HepG2 (cell line): ENCODE data around the gene COL18A1. TPM values are rescaled to one million over a fixed set of nuclear protein-coding genes. Genes with fewer than 3 reads are reported as not detected.
A peak's percentile ranks its signal among the peaks of the same experiment; 100 is the strongest.

ENCODE experiments used
- BRCA1 ChIP-seq: sonication (generic); formaldehyde crosslinking; IDR thresholded peaks from 2 replicates; pipeline ENCODE4 v1.4.0; 2020; ENCODE audit warnings: missing genetic modification reagents
- CBFB ChIP-seq: sonication (generic); formaldehyde crosslinking; IDR thresholded peaks from 2 replicates; pipeline ENCODE4 v1.4.0; 2020; ENCODE audit warnings: missing genetic modification reagents
- CREM ChIP-seq, 2 experiments: sonication (generic) in 1 of 2; formaldehyde crosslinking in 1 of 2; IDR thresholded peaks; 2 replicates each; pipeline versions ENCODE4 v1.4.0 to v1.6.1; 2016 to 2020; ENCODE audit warnings: antibody characterized with exemption in 1 of 2, mild to moderate bottlenecking in 1 of 2, missing genetic modification reagents in 1 of 2
- DR1 ChIP-seq: sonication (generic); formaldehyde crosslinking; IDR thresholded peaks from 2 replicates; pipeline ENCODE4 v1.8.0; 2021; ENCODE audit warnings: mild to moderate bottlenecking, missing genetic modification reagents, inconsistent platforms
- ELF1 ChIP-seq: sonication (generic); formaldehyde crosslinking; IDR thresholded peaks from 2 replicates; pipeline ENCODE4 v1.4.0; 2020; ENCODE audit warnings: missing genetic modification reagents
- HNF1B ChIP-seq: sonication (generic); formaldehyde crosslinking; IDR thresholded peaks from 2 replicates; pipeline ENCODE4 v1.5.1; 2020; ENCODE audit warnings: mild to moderate bottlenecking, moderate library complexity, missing genetic modification reagents
- KAT8 ChIP-seq: IDR thresholded peaks from 2 replicates; pipeline ENCODE4 v1.6.1; 2016; ENCODE audit warnings: missing genetic modification reagents, missing compliant biosample characterization
- MXI1 ChIP-seq: IDR thresholded peaks from 3 replicates; pipeline ENCODE4 v1.6.1; 2012; ENCODE audit warnings: low read depth, low read length, inconsistent platforms, borderline replicate concordance
- NCOA2 ChIP-seq: sonication (generic); formaldehyde crosslinking; IDR thresholded peaks from 2 replicates; pipeline ENCODE4 v1.8.0; 2022; ENCODE audit warnings: inconsistent platforms
- NR2F6 ChIP-seq, 2 experiments: IDR thresholded peaks; 2 replicates each; pipeline ENCODE4 v1.6.1; 2016; ENCODE audit warnings: antibody characterized with exemption in 1 of 2, mild to moderate bottlenecking in 1 of 2
- PRMT3 ChIP-seq: sonication (generic); formaldehyde crosslinking; IDR thresholded peaks from 2 replicates; pipeline ENCODE4 v1.8.1; 2022; ENCODE audit warnings: low read depth, mild to moderate bottlenecking, moderate library complexity, missing genetic modification reagents, borderline replicate concordance
- RXRA ChIP-seq: sonication (generic); formaldehyde crosslinking; IDR thresholded peaks from 2 replicates; pipeline ENCODE4 v1.5.1; 2020; ENCODE audit warnings: missing genetic modification reagents
- SALL1 ChIP-seq: sonication (generic); formaldehyde crosslinking; IDR thresholded peaks from 2 replicates; pipeline ENCODE4 v1.8.0; 2022; ENCODE audit warnings: mild to moderate bottlenecking, missing genetic modification reagents
- SNAPC2 ChIP-seq: sonication (generic); formaldehyde crosslinking; IDR thresholded peaks from 2 replicates; pipeline ENCODE4 v1.8.1; 2022; ENCODE audit warnings: mild to moderate bottlenecking, missing genetic modification reagents
- TEAD3 ChIP-seq: optimal IDR thresholded peaks from 2 replicates; pipeline ENCODE3; 2016; ENCODE audit warnings: borderline replicate concordance
- TFDP2 ChIP-seq: sonication (generic); formaldehyde crosslinking; IDR thresholded peaks from 2 replicates; pipeline ENCODE4 v1.4.0; 2020; ENCODE audit warnings: missing genetic modification reagents
- UBTF ChIP-seq: sonication (generic); formaldehyde crosslinking; IDR thresholded peaks from 2 replicates; pipeline ENCODE4 v1.4.0; 2020; ENCODE audit warnings: mild to moderate bottlenecking, missing genetic modification reagents
- ZBTB7B ChIP-seq: sonication (generic); formaldehyde crosslinking; IDR thresholded peaks from 2 replicates; pipeline ENCODE4 v1.4.0; 2020; ENCODE audit warnings: missing genetic modification reagents
- ZNF234 ChIP-seq: sonication (generic); formaldehyde crosslinking; conservative IDR thresholded peaks from 2 replicates; pipeline ENCODE4 v1.5.1; 2020; ENCODE audit warnings: mild to moderate bottlenecking, missing genetic modification reagents
- ZNF530 ChIP-seq: sonication (generic); formaldehyde crosslinking; IDR thresholded peaks from 2 replicates; pipeline ENCODE4 v1.5.0; 2020; ENCODE audit warnings: low read depth, mild to moderate bottlenecking, missing genetic modification reagents
- ZNF629 ChIP-seq: sonication (generic); formaldehyde crosslinking; conservative IDR thresholded peaks from 2 replicates; pipeline ENCODE4 v1.5.0; 2020; ENCODE audit warnings: missing genetic modification reagents
- ZNF749 ChIP-seq: sonication (generic); formaldehyde crosslinking; IDR thresholded peaks from 2 replicates; pipeline ENCODE4 v1.8.0; 2022; ENCODE audit warnings: mild to moderate bottlenecking, missing genetic modification reagents, moderate library complexity, borderline replicate concordance
- ZNF781 ChIP-seq: sonication (generic); formaldehyde crosslinking; IDR thresholded peaks from 2 replicates; pipeline ENCODE4 v1.5.1; 2020; ENCODE audit warnings: borderline replicate concordance, mild to moderate bottlenecking, missing genetic modification reagents; ENCODE audit errors: not compliant biosample characterization
- polyA plus RNA-seq, 8 experiments: library from polyadenylated mRNA; depleted of rRNA in 3 of 8; stranded (reverse) in 7 of 8; unstranded in 1 of 8; fragments of >200 nt; fragmentation: Illumina TruSeq in 4 of 8; extraction: Trizol in 4 of 8; gene quantifications; 2 replicates each; pipeline versions ENCODE4 v1.2.1 to v1.2.3, GENCODE V29; 2011 to 2016; ENCODE audit warnings: low read depth in 4 of 8, missing spikeins in 1 of 8, mixed read lengths in 1 of 8; ENCODE audit not compliant: insufficient read depth in 1 of 8
- total RNA-seq, 5 experiments: library from RNA; depleted of rRNA; stranded (reverse); fragments of >200 nt; fragmentation: Illumina TruSeq; extraction: Trizol; gene quantifications; 2 replicates each; pipeline ENCODE4 v1.2.3, GENCODE V29; 2016; ENCODE audit warnings: low read depth in 1 of 5
- TF ChIP-seq, protein P1 (sequence below): sonication (generic); formaldehyde crosslinking; conservative IDR thresholded peaks from 2 replicates; pipeline ENCODE4 v1.4.0; 2020; ENCODE audit warnings: missing genetic modification reagents

COL18A1 gene
- total and polyA plus RNA-seq, 2 of the 13 experiments (the other 11 are each of a cell fraction or from before 2014, with no cell fraction given), result 79.0 to 102 TPM

- TF ChIP-seq PRMT3 (CRISPR knock-in tag), result 0 out of 2 replicates have a peak, but pooled peaks have one; percentile 35
- no peak for TF ChIP-seq BRCA1 (CRISPR knock-in tag)
- TF ChIP-seq TEAD3 (CRISPR knock-in tag), result peak; percentile 45
- TF ChIP-seq ZNF749, result no peak
- TF ChIP-seq ZBTB7B, result 0 out of 2 replicates have a peak, but pooled peaks have one; percentile 29
- TF ChIP-seq KAT8, result 0 out of 2 replicates have a peak, but pooled peaks have one; percentile 28
- no peak for TF ChIP-seq NR2F6 (IDR thresholded peaks at IDR 0.05)
- TF ChIP-seq NR2F6 (CRISPR knock-in tag; IDR thresholded peaks at IDR 0.05), result 0 out of 2 replicates have a peak, but pooled peaks have one; percentile 43
- 0 out of 2 replicates have a peak, but pooled peaks have one; percentile 52 for TF ChIP-seq ELF1 (CRISPR knock-in tag)
- no peak for TF ChIP-seq CREM (IDR thresholded peaks at IDR 0.05)
- 0 out of 2 replicates have a peak, but pooled peaks have one; percentile 5 for TF ChIP-seq CREM (CRISPR knock-in tag; IDR thresholded peaks at IDR 0.05)
- no peak for TF ChIP-seq SNAPC2 (CRISPR knock-in tag)
- TF ChIP-seq MXI1, result no peak; the same call in 2 of the 3 replicates
- no peak for TF ChIP-seq ZNF530 (CRISPR knock-in tag)
- 0 out of 2 replicates have a peak, but pooled peaks have one; percentile 55 for TF ChIP-seq TFDP2 (CRISPR knock-in tag)
- peak; percentile 41 for TF ChIP-seq NCOA2 (CRISPR knock-in tag)
- no peak for TF ChIP-seq DR1 (CRISPR knock-in tag)
- TF ChIP-seq HNF1B, result peak; percentile 62
- no peak for TF ChIP-seq ZNF234 (CRISPR knock-in tag)
- TF ChIP-seq UBTF (CRISPR knock-in tag), result peak; percentile 29; the same call in 1 of the 2 replicates
- TF ChIP-seq CBFB, result peak; percentile 65; the same call in 1 of the 2 replicates
- TF ChIP-seq SALL1 (CRISPR knock-in tag), result peak; percentile 66
- TF ChIP-seq, protein P1, sequence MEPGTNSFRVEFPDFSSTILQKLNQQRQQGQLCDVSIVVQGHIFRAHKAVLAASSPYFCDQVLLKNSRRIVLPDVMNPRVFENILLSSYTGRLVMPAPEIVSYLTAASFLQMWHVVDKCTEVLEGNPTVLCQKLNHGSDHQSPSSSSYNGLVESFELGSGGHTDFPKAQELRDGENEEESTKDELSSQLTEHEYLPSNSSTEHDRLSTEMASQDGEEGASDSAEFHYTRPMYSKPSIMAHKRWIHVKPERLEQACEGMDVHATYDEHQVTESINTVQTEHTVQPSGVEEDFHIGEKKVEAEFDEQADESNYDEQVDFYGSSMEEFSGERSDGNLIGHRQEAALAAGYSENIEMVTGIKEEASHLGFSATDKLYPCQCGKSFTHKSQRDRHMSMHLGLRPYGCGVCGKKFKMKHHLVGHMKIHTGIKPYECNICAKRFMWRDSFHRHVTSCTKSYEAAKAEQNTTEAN (CRISPR knock-in tag), result peak; percentile 72
- TF ChIP-seq ZNF781 (CRISPR knock-in tag), result peak; percentile 17
- no peak for TF ChIP-seq ZNF629
- peak; percentile 29; the same call in 1 of the 2 replicates for TF ChIP-seq RXRA (CRISPR knock-in tag)
These were observed 34.4 kb downstream of the COL18A1 start (continued) for GRCh38 chr21:45439161-45439872.
